ENCODE results near the gene SPAST. TPM values are rescaled to one million over a fixed set of nuclear protein-coding genes. Genes with fewer than 3 reads are reported as not detected.

Gene SPAST
- total and polyA plus RNA-seq, 2 experiments from 2014 or later: 15.5 to 33.9 TPM

- no peak for TF ChIP-seq REST (IDR thresholded peaks at IDR 0.05; ENCODE audit: unreplicated experiment)
- no peak for TF ChIP-seq CTCF (conservative IDR thresholded peaks at IDR 0.05; ENCODE audit: low read depth in 2 of 2)
- no peak for TF ChIP-seq ZNF331 (CRISPR knock-in tag; IDR thresholded peaks at IDR 0.05; ENCODE audit: low read depth)
- TF ChIP-seq CREB1 (CRISPR knock-in tag; IDR thresholded peaks at IDR 0.05; ENCODE audit: low read depth): no peak
- no peak for TF ChIP-seq POLR2AphosphoS5 (IDR thresholded peaks at IDR 0.05; ENCODE audit: low read depth)
- TF ChIP-seq NANOG (IDR thresholded peaks at IDR 0.05; ENCODE audit: borderline replicate concordance): no peak
- TF ChIP-seq EZH2phosphoT487 (IDR thresholded peaks at IDR 0.05; ENCODE audit: unreplicated experiment): no peak
- TF ChIP-seq EZH2 (IDR thresholded peaks at IDR 0.05; ENCODE audit: low read depth, unreplicated experiment): no peak
- TF ChIP-seq JUNB (IDR thresholded peaks at IDR 0.05; ENCODE audit: unreplicated experiment): no peak
- TF ChIP-seq ZNF114 (CRISPR knock-in tag; IDR thresholded peaks at IDR 0.05): no peak
- no peak for TF ChIP-seq STAT1 (IDR thresholded peaks at IDR 0.05; ENCODE audit: unreplicated experiment)
These were observed 96.3 kb downstream of the SPAST start (continued) for GRCh38 chr2:32159678-32160077.

- TF ChIP-seq CTCF (conservative IDR thresholded peaks at IDR 0.05; ENCODE audit: low read depth in 2 of 2) (no peak), REST (IDR thresholded peaks at IDR 0.05; ENCODE audit: unreplicated experiment) (no peak), JUNB (IDR thresholded peaks at IDR 0.05; ENCODE audit: unreplicated experiment) (no peak), ZNF114 (CRISPR knock-in tag; IDR thresholded peaks at IDR 0.05) (no peak), STAT1 (IDR thresholded peaks at IDR 0.05; ENCODE audit: unreplicated experiment) (no peak), ETS1 (IDR thresholded peaks at IDR 0.05) (no peak), ZNF331 (CRISPR knock-in tag; IDR thresholded peaks at IDR 0.05; ENCODE audit: low read depth) (no peak)
- Mint-ChIP-seq H3K27ac (no peak overlapping the region), H3K9me3 (no peaks in the 10 kb centered on the region), H3K4me3 (no peak overlapping the region), H3K4me1 (peaks cover 5% of the 10 kb centered on the region), H3K27me3 (ENCODE audit: insufficient read depth, low read depth, poor library complexity) (no peaks in the 10 kb centered on the region), H3K36me3 (ENCODE audit: low read depth) (no peaks in the 10 kb centered on the region)
- H3K79me2 ChIP-seq (replicated peaks; ENCODE audit: insufficient read depth): peaks cover 12% of the 10 kb centered on the region
- H2AFZ ChIP-seq: no peak overlapping the region
- no peaks in the 10 kb centered on the region for H3K9me2 ChIP-seq (ENCODE audit: insufficient read depth)
- H3K4me1 ChIP-seq (ENCODE audit: insufficient read depth): no peaks in the 10 kb centered on the region; the same call in 1 of the 2 replicates
- no peak for DNase-seq (ENCODE audit: low spot score)
- no peaks in the 10 kb centered on the region; the same call in 1 of the 2 replicates for H3F3A ChIP-seq (replicated peaks; ENCODE audit: low read depth)
- no peaks in the 10 kb centered on the region for H3K36me3 ChIP-seq (ENCODE audit: insufficient read depth)
- H4K20me1 ChIP-seq (replicated peaks; ENCODE audit: insufficient read depth): no peaks in the 10 kb centered on the region
- no peaks in the 10 kb centered on the region for H3K27me3 ChIP-seq (ENCODE audit: insufficient read depth)
- no peak overlapping the region for H3K27ac ChIP-seq (ENCODE audit: low read depth)
- H3K4me3 ChIP-seq: no peak overlapping the region
- no peak for ATAC-seq
- no peak overlapping the region for H3K4me2 ChIP-seq
These were observed 97.9 kb downstream of the SPAST start for GRCh38 chr2:32161296-32161695.
